Endothelial cell of umbilical vein (primary cell): ENCODE measurements around the gene EDEM1. TPM values are rescaled to one million over a fixed set of nuclear protein-coding genes. Genes with fewer than 3 reads are reported as not detected.

Experiments used
- BruUV-seq: library from RNA; stranded (reverse); fragments of 400-500 nt; replicated peaks from 2 replicates; lab custom pipeline; 2021; lab: Mats Ljungman, UMichigan
- CTCF ChIA-PET: fragments of 300-600, 350-600 bp; sonication (Branson Sonifier 250); formaldehyde crosslinking; loops from one replicate; lab custom pipeline; 2021; ENCODE audit warnings: antibody characterized with exemption, inconsistent platforms; lab: Charles Lee
- POLR2A ChIA-PET: fragments of 300-600, 350-600 bp; sonication (Branson Sonifier 250); formaldehyde crosslinking; loops from one replicate; lab custom pipeline; 2021; ENCODE audit warnings: antibody characterized with exemption, inconsistent platforms; lab: Charles Lee
- DNase-seq: peaks from one replicate; pipeline ENCODE4 v3.0.0-alpha.2; 2011; ENCODE audit warnings: low read depth, low spot score
- FAIRE-seq: peaks from 2 replicates; lab custom pipeline; 2011; peaks lifted over from hg19 to GRCh38; lab: Jason Lieb, UNC
- H2AFZ ChIP-seq: 2 replicates; pipeline ENCODE4 v1.6.0; 2012; ENCODE audit warnings: low read depth, low read length, control low read depth, inconsistent platforms
- H3K27ac ChIP-seq: 2 replicates; pipeline ENCODE4 v1.5.1; 2011; ENCODE audit warnings: low read depth, mild to moderate bottlenecking, control low read depth, low read length, moderate library complexity; ENCODE audit not compliant: insufficient read depth
- H3K27me3 ChIP-seq, 2 experiments: 2 replicates each; pipeline versions ENCODE4 v1.6.0 to v1.6.1; 2011; ENCODE audit warnings: low read length in 2 of 2, mixed read lengths in 1 of 2; ENCODE audit not compliant: control insufficient read depth in 2 of 2, insufficient read depth in 2 of 2
- H3K36me3 ChIP-seq, 2 experiments: 2 replicates in 1 of 2; 3 replicates in 1 of 2; pipeline ENCODE4 v1.5.1; 2011; ENCODE audit warnings: low read length in 2 of 2, mild to moderate bottlenecking in 1 of 2, moderate library complexity in 1 of 2; ENCODE audit not compliant: control insufficient read depth in 2 of 2, insufficient read depth in 2 of 2; ENCODE audit errors: extremely low read depth in 1 of 2
- H3K4me1 ChIP-seq: 3 replicates; pipeline ENCODE4 v1.5.1; 2011; ENCODE audit warnings: mild to moderate bottlenecking, low read length; ENCODE audit not compliant: control insufficient read depth, insufficient read depth; ENCODE audit errors: extremely low read depth
- H3K4me2 ChIP-seq: 2 replicates; pipeline ENCODE4 v1.6.1; 2011; ENCODE audit warnings: low read length, control low read depth, mixed read lengths; ENCODE audit not compliant: insufficient read depth
- H3K4me3 ChIP-seq, 3 experiments: fragments of 200-600 bp in 1 of 3; sonication (generic), shearing (Covaris generic) in 1 of 3; replicated peaks in 1 of 3; 2 replicates each; pipeline ENCODE4 v1.5.1; 2011 to 2016; ENCODE audit warnings: control low read depth in 3 of 3, low read length in 3 of 3, mild to moderate bottlenecking in 2 of 3, inconsistent platforms in 1 of 3, low read depth in 1 of 3, moderate library complexity in 1 of 3; ENCODE audit not compliant: insufficient read depth in 1 of 3
- H3K79me2 ChIP-seq: 2 replicates; pipeline ENCODE4 v1.6.0; 2012; ENCODE audit warnings: low read length, inconsistent platforms; ENCODE audit not compliant: control insufficient read depth, insufficient read depth
- H3K9ac ChIP-seq: replicated peaks from 2 replicates; pipeline ENCODE3; 2011; ENCODE audit warnings: low read length, control low read depth; ENCODE audit not compliant: insufficient read depth; ENCODE audit errors: extremely low read depth
- H3K9me1 ChIP-seq: replicated peaks from 3 replicates; pipeline ENCODE4 v1.6.0; 2011; ENCODE audit warnings: mild to moderate bottlenecking, low read length; ENCODE audit not compliant: control insufficient read depth, insufficient read depth; ENCODE audit errors: extremely low read depth
- H3K9me3 ChIP-seq: replicated peaks from 2 replicates; pipeline ENCODE4 v1.5.1; 2012; ENCODE audit warnings: low read length, inconsistent platforms; ENCODE audit not compliant: control insufficient read depth, insufficient read depth
- H4K20me1 ChIP-seq: replicated peaks from 2 replicates; pipeline ENCODE3; 2011; ENCODE audit warnings: mild to moderate bottlenecking, low read length; ENCODE audit not compliant: control insufficient read depth, insufficient read depth; ENCODE audit errors: extremely low read depth
- CTCF ChIP-seq, 2 donors: IDR thresholded peaks; 1 replicate in 1 of 2; 2 replicates in 1 of 2; pipeline ENCODE4 v1.5.1; 2011; ENCODE audit warnings: low read length in 2 of 2, mild to moderate bottlenecking in 2 of 2, moderate library complexity in 2 of 2, control low read depth in 1 of 2, inconsistent platforms in 1 of 2, low read depth in 1 of 2; ENCODE audit not compliant: insufficient read depth in 1 of 2; ENCODE audit errors: extremely low read depth in 1 of 2
- EZH2 ChIP-seq: IDR thresholded peaks from 2 replicates; pipeline ENCODE4 v1.6.1; 2012; ENCODE audit warnings: borderline replicate concordance, low read depth, mild to moderate bottlenecking, moderate library complexity, low read length, inconsistent platforms; ENCODE audit not compliant: severe bottlenecking
- FOS ChIP-seq: IDR thresholded peaks from 2 replicates; pipeline ENCODE4 v1.6.1; 2011; ENCODE audit warnings: mild to moderate bottlenecking, low read length, moderate library complexity, borderline replicate concordance; ENCODE audit not compliant: insufficient read depth
- GATA2 ChIP-seq: IDR thresholded peaks from 2 replicates; pipeline ENCODE4 v1.7.0; 2011; ENCODE audit warnings: low read depth, mild to moderate bottlenecking, moderate library complexity, mixed read lengths, low read length; ENCODE audit not compliant: insufficient read length, insufficient read depth
- JUN ChIP-seq: IDR thresholded peaks from 2 replicates; pipeline ENCODE4 v1.6.1; 2011; ENCODE audit warnings: borderline replicate concordance, low read depth; ENCODE audit not compliant: insufficient read length, insufficient read depth
- MAX ChIP-seq: IDR thresholded peaks from 2 replicates; pipeline ENCODE4 v1.6.1; 2011; ENCODE audit not compliant: insufficient read depth, insufficient read length
- MYC ChIP-seq: IDR thresholded peaks from one replicate; pipeline ENCODE4 v1.6.1; 2011; ENCODE audit warnings: mild to moderate bottlenecking, low read depth, low read length
- POLR2A ChIP-seq: IDR thresholded peaks from 2 replicates; pipeline ENCODE4 v1.6.1; 2012; ENCODE audit warnings: low read depth, mild to moderate bottlenecking, control low read depth, low read length
- POLR2AphosphoS5 ChIP-seq: IDR thresholded peaks from 2 replicates; pipeline ENCODE4 v1.6.1; 2012; ENCODE audit warnings: low read depth, mild to moderate bottlenecking, control low read depth, low read length, moderate library complexity; ENCODE audit not compliant: insufficient read depth
- dilution Hi-C: fragments of 300-500 bp; cut with MboI; formaldehyde crosslinking; loops from one replicate; pipeline ENCODE4 v1.15.0; 2019; ENCODE audit warnings: low sequenced_read_pairs; ENCODE audit not compliant: extremely low pct_ligation_motif_present
- intact Hi-C: fragments of 100-400 bp; cut with micrococcal nuclease; formaldehyde crosslinking; loops from one replicate; pipeline ENCODE4 v1.10.0; 2022
- polyA plus RNA-seq, 4 experiments: library from polyadenylated mRNA; depleted of rRNA in 3 of 4; stranded (reverse) in 3 of 4; unstranded in 1 of 4; fragments of >200 nt; gene quantifications; 2 replicates each; pipeline versions ENCODE4 v1.2.1 to v1.2.3, GENCODE V29; 2011 to 2012; ENCODE audit warnings: missing spikeins in 1 of 4
- total RNA-seq: library from RNA; stranded (reverse); gene quantifications from 2 replicates; pipeline ENCODE4 v1.2.3, GENCODE V29; 2021

Gene EDEM1
- total and polyA plus RNA-seq, 2 donors (not counting 3 experiments of a cell fraction or from before 2014, with no cell fraction given) = 19.4 to 61.1 TPM

GRCh38 chr3:5262507-5262906 lies 75.0 kb downstream of the EDEM1 start:
- Histone ChIP-seq H3K27ac (no peak overlapping the region), H3K36me3 (no peaks in the 10 kb centered on the region), H3K4me1 (no peaks in the 10 kb centered on the region), H2AFZ (no peak overlapping the region), H3K27me3 (no peaks in the 10 kb centered on the region), H3K9ac (no peak overlapping the region), H4K20me1 (no peaks in the 10 kb centered on the region), H3K4me2 (no peak overlapping the region), H3K4me3 (no peak overlapping the region), H3K9me1 (no peaks in the 10 kb centered on the region), H3K79me2 (no peaks in the 10 kb centered on the region), H3K9me3 (no peaks in the 10 kb centered on the region)
- intact Hi-C loops = no loop called here
- FAIRE-seq (no peak), DNase-seq (no peak)
- TF ChIP-seq FOS (no peak), EZH2 (no peak), POLR2AphosphoS5 (no peak), JUN (no peak), GATA2 (no peak), MAX (no peak), POLR2A (no peak), MYC (no peak), CTCF (IDR thresholded peaks at IDR 0.05; ENCODE audit: extremely low read depth in 1 of 2, insufficient read depth in 1 of 2, low read depth in 1 of 2, low read length in 2 of 2) (no peak)
- ChIA-PET POLR2A (no interaction called here), CTCF (no interaction called here)
- no TSS peak for BruUV-seq
- dilution Hi-C loops = no loop called here
